Testis (tissue), 5 donors: ENCODE results near the gene MFGE8. TPM values are rescaled to one million over a fixed set of nuclear protein-coding genes. Genes with fewer than 3 reads are reported as not detected.
A peak's percentile ranks its signal among the peaks of the same experiment; 100 is the strongest.

Experiments
- DNase-seq: peaks from one replicate; pipeline ENCODE4 v3.0.0-alpha.2; 2019
- H3K27ac ChIP-seq, 2 donors: fragments of 200-600 bp; sonication (generic); one replicate each; pipeline ENCODE4 v1.5.1; 2019
- H3K27me3 ChIP-seq: fragments of 200-600 bp; sonication (generic); one replicate; pipeline ENCODE4 v1.5.1; 2019
- H3K36me3 ChIP-seq: fragments of 200-600 bp; sonication (generic); one replicate; pipeline ENCODE4 v1.5.1; 2017; ENCODE audit warnings: low read depth; ENCODE audit errors: missing control alignments
- H3K4me1 ChIP-seq: fragments of 200-600 bp; sonication (generic); one replicate; pipeline ENCODE4 v1.5.1; 2019
- H3K4me3 ChIP-seq, 2 donors: fragments of 200-600 bp; sonication (generic); one replicate each; pipeline ENCODE4 v1.5.1; 2017 to 2019
- H3K9me3 ChIP-seq: fragments of 200-600 bp; sonication (generic); one replicate; pipeline ENCODE4 v1.5.1; 2017
- CTCF ChIP-seq, 3 experiments: fragments of 450-650 bp in 2 of 3; fragments of 200-600 bp in 1 of 3; sonication (generic) in 1 of 3; IDR thresholded peaks; one replicate each; pipeline ENCODE4 v1.5.1; 2016 to 2019; ENCODE audit warnings: antibody characterized with exemption in 3 of 3, mild to moderate bottlenecking in 2 of 3, moderate library complexity in 1 of 3
- POLR2A ChIP-seq: fragments of 450-650 bp; IDR thresholded peaks from one replicate; pipeline ENCODE4 v1.6.1; 2017; ENCODE audit warnings: antibody characterized with exemption, mild to moderate bottlenecking, moderate library complexity
- WGBS, 2 donors: methylation state at CpG; one replicate each; pipeline ENCODE4 v1.1.5; 2018; 5-methylcytosine and 5-hydroxymethylcytosine counted together
- intact Hi-C: fragments of 100-400 bp; cut with DNase I; formaldehyde crosslinking; loops from one replicate; pipeline ENCODE4 v1.15.1; 2023; ENCODE audit warnings: low total_unique reads
- long read RNA-seq, 2 donors: transcript quantifications; one replicate each; lab custom pipeline, GENCODE V29; 2026
- polyA plus RNA-seq: library from polyadenylated mRNA; stranded (reverse); fragments of 350-450 nt; fragmentation: Illumina TruSeq; extraction: RNeasy Lipid Tissue Mini Kit (QIAGEN cat#74804); gene quantifications from one replicate; pipeline ENCODE4 v1.2.3, GENCODE V29; 2014; ENCODE audit warnings: low read depth, low replicate concordance; ENCODE audit not compliant: insufficient read depth
- total RNA-seq, 2 donors: library from RNA; depleted of rRNA; stranded (reverse); fragments of >200 nt; gene quantifications; one replicate each; pipeline ENCODE4 v1.2.3, GENCODE V29; 2016

Gene MFGE8
- total RNA-seq (100 to 1,000 TPM; 163 to 260 TPM), polyA plus RNA-seq (137 TPM)
- long read RNA-seq, donor 1, transcript MFGE8-214 (3 exons, 801 nt) = minor isoform, 12 of 107 reads
- long read RNA-seq, donor 1, transcript MFGE8-217 (1 exons, 2,464 nt) = minor isoform, 9 of 107 reads
- long read RNA-seq, donor 1, transcript MFGE8-201 (8 exons, 1,937 nt) = major isoform, 73 of 107 reads
- long read RNA-seq, donor 1, partial matches to known transcripts = 5 of 107 reads
- long read RNA-seq, donor 1, other reads (novel, unspliced or antisense) = 0 of 107 reads
- long read RNA-seq, donor 2, transcript MFGE8-201 (8 exons, 1,937 nt) = major isoform, 48 of 68 reads
- long read RNA-seq, donor 2, partial matches to known transcripts = 12 of 68 reads
- long read RNA-seq, donor 2, other reads (novel, unspliced or antisense) = 0 of 68 reads

GRCh38 chr15:88913017-88913849, at the start of gene MFGE8:
Gene MFGE8, minus strand, starts transcription at chr15:88913379. Its CDS starts 60 bp downstream, at chr15:88913319.
- Histone ChIP-seq H3K4me1 (peaks cover 12% of the 10 kb centered on the region), H3K4me3 (peak within 1 kb of the TSS; percentile 60 to 82), H3K27me3 (no peaks in the 10 kb centered on the region), H3K27ac (peak within 1 kb of the TSS; percentile 37 to 82), H3K9me3 (no peaks in the 10 kb centered on the region), H3K36me3 (no peaks in the 10 kb centered on the region)
- intact Hi-C loops = no loop called here
- 0 to 2% methylated on average over 21 to 61 of the region's 67 CpGs for whole genome bisulfite sequencing, 2 donors
- TF ChIP-seq CTCF (IDR thresholded peaks at IDR 0.05) (no peak), POLR2A (no peak)
- peak; percentile 85 for DNase-seq

- 86 to 89% methylated on average over 3 of the region's 3 CpGs for WGBS, 2 donors
- TF ChIP-seq POLR2A = no peak
- TF ChIP-seq CTCF (IDR thresholded peaks at IDR 0.05) = no peak
- no peak for DNase-seq
- Histone ChIP-seq H3K9me3 (no peaks in the 10 kb centered on the region), H3K27ac (no peak overlapping the region), H3K36me3 (no peaks in the 10 kb centered on the region), H3K27me3 (no peaks in the 10 kb centered on the region), H3K4me3 (no peak overlapping the region), H3K4me1 (no peaks in the 10 kb centered on the region)
- intact Hi-C loops = no loop called here
These were observed 46.3 kb upstream of the MFGE8 start for GRCh38 chr15:88959445-88959844.

- DNase-seq = no peak
- H3K4me3 ChIP-seq = no peak overlapping the region
- 92 to 100% methylated on average over 1 of the region's 1 CpG for WGBS, 2 donors
These were observed 43.7 kb upstream of the MFGE8 start for GRCh38 chr15:88956906-88957305.

GRCh38 chr15:88956263-88956662, 43.1 kb upstream of the MFGE8 start:
- no peaks in the 10 kb centered on the region for H3K36me3 ChIP-seq
- TF ChIP-seq CTCF (IDR thresholded peaks at IDR 0.05) = no peak
- no peak for TF ChIP-seq POLR2A
- H3K4me3 ChIP-seq = no peak overlapping the region
- DNase-seq = no peak
- H3K4me1 ChIP-seq = no peaks in the 10 kb centered on the region
- intact Hi-C loops = no loop called here
- H3K27ac ChIP-seq = no peak overlapping the region
- WGBS, 2 donors = 86 to 89% methylated on average over 7 of the region's 7 CpGs
- no peaks in the 10 kb centered on the region for H3K27me3 ChIP-seq
- no peaks in the 10 kb centered on the region for H3K9me3 ChIP-seq

More at GRCh38 chr15:88956906-88957305, 43.7 kb upstream of the MFGE8 start:
- Histone ChIP-seq H3K36me3 (no peaks in the 10 kb centered on the region), H3K27ac (no peak overlapping the region), H3K4me1 (no peaks in the 10 kb centered on the region), H3K27me3 (no peaks in the 10 kb centered on the region), H3K9me3 (no peaks in the 10 kb centered on the region)
- intact Hi-C loops = no loop called here
- TF ChIP-seq POLR2A = no peak
- TF ChIP-seq CTCF (IDR thresholded peaks at IDR 0.05) = no peak
